ENCODE data around the gene CHIT1. TPM values are rescaled to one million over a fixed set of nuclear protein-coding genes. Genes with fewer than 3 reads are reported as not detected.

The CHIT1 gene
- total RNA-seq, 4 donors from 2014 or later, result 0.45 to 9.0 (median 1.2) TPM; not detected in 1

- H3K4me3 ChIP-seq (replicated peaks in 1 of 3), result no peak overlapping the region
- DNase-seq, result no peak
- no peaks in the 10 kb centered on the region for H3K36me3 ChIP-seq
- peaks cover 8 to 9% of the 10 kb centered on the region in 2 donors for H3K4me1 ChIP-seq
- TF ChIP-seq POLR2A (IDR thresholded peaks at IDR 0.05) (no peak), CTCF (IDR thresholded peaks at IDR 0.05) (no peak)
- H3K9me3 ChIP-seq, result no peaks in the 10 kb centered on the region
- no peaks in the 10 kb centered on the region for H3K27me3 ChIP-seq
- no peak overlapping the region for H3K27ac ChIP-seq
- 85 to 87% methylated on average over 5 to 8 of the region's 8 CpGs for WGBS, 2 donors
- intact Hi-C loops (cut with DNase I), result loop anchor here (5.0 kb wide), 2 partner anchors 47 to 53 kb away; no protein-coding TSS in a partner anchor
Observed at GRCh38 chr1:203170625-203171330, 58.7 kb downstream of the CHIT1 start.

GRCh38 chr1:203169770-203170520 is 59.5 kb downstream of the CHIT1 start:
- 79 to 82% methylated on average over 21 of the region's 21 CpGs for WGBS, 2 donors
- Histone ChIP-seq H3K4me3 (replicated peaks in 1 of 3) (no peak overlapping the region), H3K36me3 (no peaks in the 10 kb centered on the region), H3K27me3 (no peaks in the 10 kb centered on the region), H3K9me3 (no peaks in the 10 kb centered on the region), H3K4me1 (peaks cover 8 to 9% of the 10 kb centered on the region in 2 donors), H3K27ac (no peak overlapping the region)
- TF ChIP-seq CTCF (IDR thresholded peaks at IDR 0.05), result no peak
- no peak for TF ChIP-seq POLR2A (IDR thresholded peaks at IDR 0.05)
- DNase-seq, result no peak
- intact Hi-C loops (cut with DNase I), result loop anchor here (5.0 kb wide), 2 partner anchors 47 to 53 kb away; no protein-coding TSS in a partner anchor

DNA sequence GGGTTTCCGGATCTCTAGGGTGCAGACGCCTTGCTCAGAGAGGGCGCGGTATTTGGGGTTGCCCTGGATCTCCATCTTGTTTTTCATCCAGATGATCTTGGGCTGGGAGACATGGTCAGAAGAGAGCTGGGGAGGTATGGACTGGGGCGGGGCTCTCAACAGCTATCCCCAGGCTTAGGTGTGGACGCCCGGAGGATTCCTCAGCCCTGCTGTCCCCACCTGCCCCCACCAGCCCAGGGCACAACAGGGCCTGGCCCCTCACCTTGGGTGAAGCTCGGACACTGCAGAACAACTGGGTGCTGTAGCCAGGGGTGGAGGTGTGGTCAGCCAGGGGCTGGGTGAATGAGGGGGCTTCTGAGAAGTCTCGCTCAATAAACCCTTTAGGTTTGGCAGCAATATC is 60.5 kb downstream of the CHIT1 start:
- no peak overlapping the region for H3K4me3 ChIP-seq (replicated peaks in 1 of 3)
- no peak for DNase-seq
- intact Hi-C loops (cut with DNase I), result no loop called here
- no peaks in the 10 kb centered on the region for H3K36me3 ChIP-seq
- TF ChIP-seq POLR2A (IDR thresholded peaks at IDR 0.05) (no peak), CTCF (IDR thresholded peaks at IDR 0.05) (no peak)
- H3K27ac ChIP-seq, result no peak overlapping the region
- H3K9me3 ChIP-seq, result no peaks in the 10 kb centered on the region
- 96 to 100% methylated on average over 5 to 8 of the region's 9 CpGs for WGBS, 2 donors
- H3K27me3 ChIP-seq, result no peaks in the 10 kb centered on the region
- peaks cover 8 to 9% of the 10 kb centered on the region in 2 donors for H3K4me1 ChIP-seq

DNA sequence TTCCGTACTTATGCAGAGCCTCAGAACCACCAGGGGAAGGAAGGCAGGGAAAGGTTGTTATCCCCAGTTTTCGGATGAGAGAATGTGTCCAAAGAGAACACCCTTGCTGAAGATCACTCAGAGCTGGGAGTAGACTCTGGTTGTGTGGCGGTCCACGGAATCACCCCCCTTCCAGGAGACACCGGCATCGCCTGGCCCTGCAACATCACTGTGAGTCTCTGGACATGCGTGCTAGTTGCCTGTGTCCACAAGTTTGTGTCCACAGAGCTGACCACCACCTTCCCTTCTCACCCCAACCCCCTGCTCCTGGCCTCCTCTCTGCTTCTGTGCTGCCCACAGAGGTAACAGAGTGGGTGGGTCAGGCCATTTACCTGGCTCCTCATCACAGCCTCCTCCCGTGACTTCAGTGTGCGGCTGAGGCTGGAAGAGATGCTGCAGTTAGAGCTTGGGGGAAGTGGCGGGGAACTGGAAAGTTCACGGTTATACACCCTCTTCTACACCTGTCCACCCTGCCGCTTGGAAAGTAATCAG is 61.2 kb downstream of the CHIT1 start:
- DNase-seq, result no peak
- Histone ChIP-seq H3K4me3 (replicated peaks in 1 of 3) (no peak overlapping the region), H3K4me1 (peaks cover 8 to 9% of the 10 kb centered on the region in 2 donors), H3K27me3 (no peaks in the 10 kb centered on the region), H3K36me3 (no peaks in the 10 kb centered on the region), H3K9me3 (no peaks in the 10 kb centered on the region), H3K27ac (no peak overlapping the region)
- WGBS, 2 donors, result 95 to 96% methylated on average over 12 of the region's 12 CpGs
- TF ChIP-seq CTCF (IDR thresholded peaks at IDR 0.05) (no peak), POLR2A (IDR thresholded peaks at IDR 0.05) (no peak)
- intact Hi-C loops (cut with DNase I), result no loop called here

DNA sequence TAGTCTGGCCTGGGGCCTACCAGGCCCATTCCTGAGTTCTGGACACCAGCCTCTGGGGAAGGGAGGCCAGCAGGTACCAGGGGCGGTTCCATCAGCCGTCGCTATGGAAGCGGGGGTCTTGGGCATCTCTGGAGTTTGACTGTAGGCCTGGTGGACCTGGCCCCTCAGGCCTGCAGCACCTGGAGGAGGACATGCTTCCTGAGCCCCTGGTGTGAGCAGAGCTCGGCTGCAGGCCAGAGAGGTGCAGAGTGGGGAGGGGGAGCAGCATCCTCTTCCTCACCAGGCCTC is 61.6 kb downstream of the CHIT1 start:
- no peak for TF ChIP-seq POLR2A (IDR thresholded peaks at IDR 0.05)
- TF ChIP-seq CTCF (IDR thresholded peaks at IDR 0.05), result no peak
- 92% methylated on average over 4 to 5 of the region's 5 CpGs for WGBS, 2 donors
- Histone ChIP-seq H3K36me3 (no peaks in the 10 kb centered on the region), H3K9me3 (no peaks in the 10 kb centered on the region), H3K4me1 (peaks cover 6% of the 10 kb centered on the region in 2 donors), H3K27ac (no peak overlapping the region), H3K27me3 (no peaks in the 10 kb centered on the region), H3K4me3 (replicated peaks in 1 of 3) (no peak overlapping the region)
- DNase-seq, result no peak
- intact Hi-C loops (cut with DNase I), result no loop called here
